T-helper 9 cell (primary cell): ENCODE measurements around the gene MDK.

Experiments
- DNase-seq: peaks from one replicate; pipeline ENCODE4 v3.0.0-alpha.2; 2020

MDK gene

DNA sequence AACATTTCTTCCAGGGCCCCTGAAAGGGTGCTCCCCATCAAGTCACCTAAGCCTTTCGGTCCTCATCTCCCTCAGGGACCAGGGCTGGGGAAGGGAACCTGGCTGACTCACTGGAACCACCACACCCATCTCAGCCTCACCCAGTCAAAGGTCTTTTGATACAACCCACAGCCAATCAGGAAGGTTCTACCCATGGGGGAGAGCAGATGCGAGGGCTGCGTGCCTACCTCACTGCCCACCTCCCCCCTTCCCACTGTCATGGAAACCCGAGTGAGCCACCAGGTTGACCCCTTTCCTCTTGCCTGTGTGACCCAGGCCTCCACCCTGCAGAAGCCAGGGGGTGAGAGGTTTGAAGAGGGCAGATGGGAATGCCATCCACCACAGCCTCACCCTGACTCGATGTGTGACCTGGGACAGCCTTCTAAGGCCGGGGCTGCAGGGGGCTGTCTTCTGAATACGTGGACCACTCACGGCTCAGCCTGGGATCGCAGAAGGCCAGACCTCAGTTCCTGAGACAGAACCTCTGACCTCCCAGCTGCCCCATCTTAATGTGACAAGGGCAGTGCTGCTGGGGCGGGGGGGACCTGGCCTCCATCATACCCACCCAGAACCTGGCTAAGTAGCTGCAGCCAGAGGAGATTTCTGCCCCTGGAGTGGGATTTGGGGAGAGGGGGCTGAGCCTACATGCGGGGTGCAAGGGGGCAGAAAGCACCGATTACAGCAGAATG, 2.7 kb downstream of the MDK start:
- no peak for DNase-seq

DNA sequence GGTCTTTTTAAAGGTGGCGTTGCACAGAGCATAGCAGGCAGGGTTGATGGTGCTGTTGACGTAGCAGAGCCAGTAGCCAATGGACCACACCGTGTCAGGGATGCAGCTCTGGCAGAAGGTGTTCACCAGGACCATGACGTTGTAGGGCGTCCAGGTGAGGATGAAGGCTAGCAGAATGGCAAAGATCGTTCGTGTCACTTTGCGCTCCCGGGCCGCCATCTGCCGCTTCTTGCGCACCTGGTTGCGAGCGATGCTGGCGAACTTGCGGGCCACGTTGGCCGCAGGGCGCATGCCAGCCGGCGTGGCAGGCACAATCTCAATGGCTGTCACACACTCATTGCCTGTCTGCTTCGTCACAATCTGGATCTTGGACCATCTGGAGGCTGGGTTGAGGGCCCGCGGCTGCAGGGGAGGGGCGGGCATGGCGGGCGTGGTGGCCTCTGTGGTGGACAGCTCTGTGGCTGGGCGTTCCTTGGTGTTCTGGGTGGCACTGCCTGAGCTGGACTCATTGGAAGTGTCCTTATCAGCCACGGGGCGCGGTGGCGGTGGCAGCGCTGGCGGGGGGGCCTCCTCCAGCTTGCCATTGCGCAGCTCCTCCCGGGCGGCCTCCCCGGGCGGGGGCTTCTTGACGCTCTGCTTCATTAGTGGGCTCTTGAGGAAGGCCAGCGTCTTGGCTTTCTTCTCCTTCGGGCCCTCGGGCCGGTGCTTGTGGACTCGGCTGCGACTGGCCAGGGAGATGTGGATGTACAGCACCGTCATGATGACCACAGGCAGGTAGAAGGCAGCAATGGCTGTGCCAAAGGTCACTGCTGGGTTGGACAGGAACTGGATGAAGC, 3.9 kb downstream of the MDK start:
- DNase-seq = no peak

DNA sequence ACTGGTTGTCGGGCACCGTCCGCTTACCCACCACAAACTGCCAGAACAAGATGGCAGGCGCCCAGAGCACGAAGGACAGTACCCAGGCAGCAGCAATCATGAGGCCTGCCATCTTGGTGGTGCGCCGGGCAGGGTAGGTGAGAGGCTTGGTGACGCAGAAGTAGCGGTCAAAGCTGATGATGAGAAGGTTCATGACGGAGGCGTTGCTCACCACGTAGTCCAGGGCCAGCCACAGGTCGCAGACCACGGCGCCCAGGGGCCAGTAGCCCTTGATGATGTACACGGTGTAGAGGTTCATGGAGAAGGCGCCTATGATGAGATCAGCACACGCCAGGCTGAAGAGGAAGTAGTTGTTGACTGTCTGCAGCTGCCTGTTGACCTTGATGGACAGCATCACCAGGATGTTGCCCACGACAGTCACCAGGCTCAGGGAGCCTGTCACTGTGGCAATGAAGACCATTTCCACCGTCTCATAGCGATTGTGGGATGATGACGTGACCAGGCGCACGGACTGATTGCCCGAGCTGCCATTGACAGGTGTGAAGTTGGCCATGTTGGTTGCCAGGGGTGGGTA, 4.6 kb downstream of the MDK start:
- DNase-seq = no peak

DNA sequence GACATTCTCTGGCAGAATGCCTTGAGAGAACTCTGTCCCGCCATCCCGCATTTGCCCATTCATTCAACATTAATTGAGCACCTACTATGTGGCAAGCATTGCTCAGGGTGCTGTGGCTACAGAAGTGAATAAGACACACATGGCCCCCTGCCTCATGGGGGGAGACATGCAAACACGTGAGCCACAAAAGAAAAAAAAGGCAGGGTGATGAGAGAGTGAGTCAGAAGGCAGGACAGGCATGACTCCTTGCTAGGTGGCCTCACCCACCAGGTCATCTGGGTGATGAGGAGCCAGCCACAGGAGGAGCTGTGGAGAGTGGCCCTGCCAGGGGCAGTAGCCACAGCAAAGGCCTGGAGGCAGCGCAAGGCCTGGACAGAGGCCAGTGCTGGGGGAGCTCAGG, 5.2 kb downstream of the MDK start:
- no peak for DNase-seq

DNA sequence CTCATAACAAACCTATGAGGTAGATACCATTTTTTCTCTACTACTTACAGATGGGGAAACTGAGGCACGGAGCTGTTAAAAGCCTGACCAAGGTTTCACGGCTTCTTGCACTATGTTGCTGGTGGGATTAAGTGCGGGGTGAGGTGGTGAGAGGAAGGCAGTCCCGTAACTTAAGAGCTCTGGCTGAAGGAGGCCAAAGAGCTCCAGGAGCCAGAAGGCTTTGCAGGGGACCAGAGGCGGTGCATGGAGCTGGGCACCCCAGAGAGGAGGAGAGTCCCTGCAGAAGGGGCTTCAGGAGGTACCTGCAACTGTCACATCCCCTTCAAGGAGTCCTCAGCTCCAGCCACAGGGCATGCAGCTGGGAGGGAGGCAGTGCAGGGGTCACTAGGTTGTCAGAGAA, 6.0 kb downstream of the MDK start:
- DNase-seq = no peak

DNA sequence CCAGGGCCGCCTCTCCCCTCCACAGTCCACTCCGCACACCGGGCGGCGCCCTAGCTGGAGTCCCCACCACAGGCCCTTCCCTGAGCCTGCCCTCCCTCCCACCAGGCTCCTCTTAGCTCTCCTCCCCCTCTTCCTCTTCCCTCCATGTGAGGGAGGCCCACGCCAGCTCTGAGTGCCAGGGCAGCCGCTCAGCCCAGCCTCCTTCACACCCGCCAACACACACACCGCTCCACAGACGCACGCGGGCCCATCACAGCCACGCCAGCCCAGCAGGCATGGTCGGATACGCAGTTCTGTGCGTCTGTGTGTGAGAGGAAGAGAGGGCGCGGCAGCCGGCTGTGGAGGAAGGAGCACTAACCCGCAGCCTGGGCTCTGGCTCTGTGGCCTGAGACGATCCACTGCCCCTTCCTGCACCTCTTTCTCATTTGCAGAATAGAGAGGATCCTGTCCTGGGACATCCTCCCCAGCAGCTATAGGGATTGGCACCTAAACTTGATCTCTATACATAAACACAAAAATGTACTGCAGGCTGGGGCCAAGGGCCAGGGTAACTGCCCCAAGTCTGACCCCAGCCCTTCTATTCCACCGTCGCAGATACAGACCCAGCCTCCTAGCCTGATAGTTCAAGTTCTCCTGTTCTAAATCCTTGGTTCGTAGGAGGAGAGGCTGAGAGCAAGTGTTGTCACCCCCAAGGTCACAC, 6.6 kb downstream of the MDK start:
- DNase-seq = no peak

DNA sequence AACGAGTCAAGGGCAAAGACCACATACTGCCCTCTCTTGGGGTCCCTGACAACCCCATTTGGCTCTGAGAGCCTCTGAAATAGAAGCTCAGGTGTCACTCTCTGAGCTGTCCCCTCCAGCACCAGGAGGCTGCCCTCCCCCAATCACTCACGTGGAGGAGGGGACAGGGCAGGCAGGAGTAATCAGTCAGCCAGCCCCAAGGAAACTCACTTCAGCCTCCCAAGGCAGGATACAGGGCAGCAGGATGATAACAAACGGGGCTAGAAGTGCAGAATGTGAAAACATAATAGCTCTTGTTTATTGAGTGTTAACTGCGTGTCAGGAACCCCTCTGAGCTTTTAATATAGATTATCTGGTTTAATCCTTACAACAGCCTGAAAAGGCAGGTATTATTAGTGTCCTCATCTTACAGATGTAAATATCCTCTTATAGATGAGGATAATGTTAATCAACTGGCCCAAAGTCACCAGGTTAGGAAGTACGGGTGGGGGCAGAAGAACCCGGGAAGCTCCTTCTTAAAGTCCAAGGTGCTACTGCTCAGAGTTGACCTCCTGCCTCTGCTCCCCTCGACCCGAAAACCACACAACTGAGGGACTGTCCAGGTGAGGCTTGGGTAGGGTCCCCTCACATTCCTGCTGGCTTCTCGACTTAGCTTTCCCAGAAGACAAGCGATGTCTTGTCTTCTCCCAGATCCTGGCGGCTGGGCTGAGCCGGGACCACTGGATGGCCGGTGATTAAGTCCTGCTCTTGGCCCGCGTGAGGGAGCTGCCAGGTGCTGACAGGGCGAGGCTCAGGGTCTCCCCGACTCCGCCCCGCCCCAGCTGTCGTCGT, 7.4 kb downstream of the MDK start:
- no peak for DNase-seq

DNA sequence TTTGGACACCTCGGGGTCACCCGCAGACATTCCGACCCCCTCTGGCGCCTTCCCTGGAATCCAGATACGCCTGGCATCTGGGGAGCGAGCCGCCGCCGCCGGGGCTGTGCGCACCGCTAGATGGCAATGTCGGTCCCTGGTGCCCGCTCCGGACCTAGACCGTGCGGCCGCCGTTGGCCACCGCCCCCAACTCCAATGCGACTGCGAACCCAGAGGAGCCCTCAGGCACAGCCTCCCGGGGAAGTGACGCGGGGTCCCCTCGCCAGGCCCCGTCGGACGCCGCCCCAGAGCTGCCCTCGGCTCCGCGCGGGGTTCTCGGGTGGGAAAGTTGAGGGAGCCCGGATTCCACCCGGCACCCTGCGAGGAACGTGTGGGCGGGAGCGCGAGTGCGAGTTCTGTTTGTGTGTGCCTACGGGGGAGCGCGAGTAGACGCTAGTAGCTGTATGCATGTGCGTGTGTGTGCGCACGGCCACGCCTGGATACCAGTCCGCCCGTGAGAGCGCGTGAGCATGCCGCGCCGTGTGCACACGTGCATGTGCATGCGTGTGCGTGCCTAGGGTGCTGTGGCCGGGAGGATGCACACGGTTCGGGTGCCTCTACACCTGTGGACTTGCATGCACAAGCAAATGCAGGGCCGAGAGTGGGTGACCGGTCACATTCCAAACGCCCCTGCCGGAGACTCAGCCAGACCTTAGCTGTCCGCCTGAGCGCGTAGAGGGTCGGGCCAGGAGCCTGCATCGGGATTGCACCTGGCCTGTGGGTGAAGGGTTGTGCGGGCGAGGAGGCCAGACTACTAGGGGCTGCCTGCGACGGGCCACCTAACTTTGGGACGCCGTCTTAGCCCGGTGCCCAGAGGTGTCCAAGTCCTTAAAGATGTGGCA, 8.2 kb downstream of the MDK start:
- no peak for DNase-seq

DNA sequence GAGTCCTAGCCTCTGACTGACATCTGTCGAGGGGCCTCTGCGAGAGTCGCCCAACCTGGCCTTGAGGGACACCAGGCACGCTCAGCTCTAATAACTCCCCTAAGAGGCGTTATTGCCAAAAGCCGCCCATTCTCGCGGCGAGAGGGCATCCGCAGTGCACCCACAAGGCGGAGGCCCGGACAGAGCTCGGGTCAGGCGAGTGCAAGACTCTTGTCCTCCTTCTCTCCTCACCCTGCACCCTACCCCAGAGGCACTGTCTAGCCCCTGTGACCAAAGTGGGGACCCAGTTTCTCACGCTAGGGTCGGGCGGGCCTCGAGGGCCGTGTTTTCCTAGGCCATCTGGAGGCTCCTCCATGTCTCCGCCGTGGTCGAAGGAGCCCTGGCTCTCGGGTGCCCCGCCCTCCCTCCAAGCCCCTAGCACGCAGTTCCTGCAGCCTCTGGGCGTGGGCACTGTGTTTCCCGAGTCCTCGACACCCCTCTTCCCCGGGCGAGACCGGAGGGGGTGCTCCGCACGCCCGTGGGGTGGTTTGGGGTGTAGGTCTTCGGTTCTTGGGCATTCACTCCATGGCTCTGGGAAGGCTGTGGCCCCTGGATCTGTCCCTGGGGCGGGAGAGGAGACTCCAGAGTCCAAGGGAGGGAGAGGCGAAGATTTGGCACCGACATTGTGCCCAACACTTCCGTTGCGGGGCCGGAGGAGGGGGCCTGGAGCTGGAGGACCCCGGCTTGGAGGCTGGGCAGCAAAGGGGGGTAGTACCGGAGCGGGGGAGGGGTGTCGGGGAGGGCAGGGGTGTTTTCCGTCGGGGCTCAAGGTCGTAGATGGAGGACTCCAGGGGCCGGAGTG, 9.1 kb downstream of the MDK start:
- DNase-seq = no peak

DNA sequence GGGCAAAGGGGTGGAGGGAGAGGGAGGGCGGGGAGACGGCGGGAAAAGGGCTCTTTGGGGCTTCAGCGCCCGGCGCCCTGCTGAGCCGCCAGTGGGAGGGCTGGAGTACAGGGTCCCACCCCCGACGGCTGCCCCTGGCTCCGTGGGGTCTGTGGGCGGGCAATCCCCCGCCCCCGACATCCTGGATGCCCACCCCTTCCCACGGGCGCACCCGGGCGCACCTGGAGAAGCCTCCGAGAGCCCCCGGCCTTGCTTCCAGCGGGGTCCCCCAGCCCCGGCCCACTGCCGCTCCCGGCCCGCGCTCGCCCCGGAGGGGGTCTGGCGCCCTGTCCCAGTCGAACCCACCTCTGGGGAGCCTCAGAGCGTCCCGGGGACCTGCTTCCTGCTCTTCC, 9.7 kb downstream of the MDK start:
- no peak for DNase-seq

DNA sequence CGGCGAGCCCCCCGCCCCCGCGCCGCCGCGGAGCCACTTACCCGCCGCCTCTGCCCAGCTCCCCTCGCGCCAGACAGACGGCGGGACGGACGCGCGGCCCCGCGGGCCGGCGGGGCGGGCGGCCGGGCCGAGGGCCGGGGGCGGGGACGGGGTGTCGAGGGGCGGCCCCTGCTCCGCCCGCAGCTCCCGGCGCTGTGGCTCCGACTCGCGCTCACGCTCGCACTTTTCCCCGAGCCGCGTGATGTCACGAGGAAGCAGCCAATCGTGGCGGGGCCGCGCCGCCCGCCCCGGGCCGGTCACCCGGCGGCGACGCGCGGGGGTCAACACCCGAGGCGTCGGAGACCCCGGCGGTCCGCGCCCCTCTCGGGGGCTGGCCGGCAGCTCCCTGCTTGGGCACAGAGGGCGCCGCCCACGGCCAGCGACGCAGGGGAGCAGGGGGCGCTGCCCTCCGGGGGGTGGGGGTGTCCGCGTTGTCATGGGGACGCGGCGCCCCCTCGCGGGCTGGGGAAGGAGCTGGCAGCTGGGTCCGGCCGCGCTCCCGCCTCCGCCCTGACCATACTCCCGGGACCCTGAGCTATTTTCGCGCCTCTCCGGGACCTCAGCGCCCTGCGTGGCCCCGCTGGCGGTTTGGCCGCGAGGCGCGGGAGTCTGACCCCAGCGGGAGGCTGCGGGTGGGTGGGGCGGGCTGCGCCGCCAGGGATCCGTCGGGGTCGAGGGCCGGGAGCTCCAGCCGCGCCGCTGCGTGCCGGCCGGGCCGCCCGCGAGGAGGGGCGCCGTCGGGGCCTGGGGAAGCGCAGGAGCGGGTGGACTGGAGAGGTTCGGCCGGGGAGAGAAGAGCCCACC, 10.3 kb downstream of the MDK start, which contains the start of gene CHRM4:
Gene CHRM4, minus strand, starts transcription at position 199 of the 843 bp plus-strand sequence. CDS start 5,219 bp downstream, outside the sequence.
- no peak for DNase-seq

DNA sequence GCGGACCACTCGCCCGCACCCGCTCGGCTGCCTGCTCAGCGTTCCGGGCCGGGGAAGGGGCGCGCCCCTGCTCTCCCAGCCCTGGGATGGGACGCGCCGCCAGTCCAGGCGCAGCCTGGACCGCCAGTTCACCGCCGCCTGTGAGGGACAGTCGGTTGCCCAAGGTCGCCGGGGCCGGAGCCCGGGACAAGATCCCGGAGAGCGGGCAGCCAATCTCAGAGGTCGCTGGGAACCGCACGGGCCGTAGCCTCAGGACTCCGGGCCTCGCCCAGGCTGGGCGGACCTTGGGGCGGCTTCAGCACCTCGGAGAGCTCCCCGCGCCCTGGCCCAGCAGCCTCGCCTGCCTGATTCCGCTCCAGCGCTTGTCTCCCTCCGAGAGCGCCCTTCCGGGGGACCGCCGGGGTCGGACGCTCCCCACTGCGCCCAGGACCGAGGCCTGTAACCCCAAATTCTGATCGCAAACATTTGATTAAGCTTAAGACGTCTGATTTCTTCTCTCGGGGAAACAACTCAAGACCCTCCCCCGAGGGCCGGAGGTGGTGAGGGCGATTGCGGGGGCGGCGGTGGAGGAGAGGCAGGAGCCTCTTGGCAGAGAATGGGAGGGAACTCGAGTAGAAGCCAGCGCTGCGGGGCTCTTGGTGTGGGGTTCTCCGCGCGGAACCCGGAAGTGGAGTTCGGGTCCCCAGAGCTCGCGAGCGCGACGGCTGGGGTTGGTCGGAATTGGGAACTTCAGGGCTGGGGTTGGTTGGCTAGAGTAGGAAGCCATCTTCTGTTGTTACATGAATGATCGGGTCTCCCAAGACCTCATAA, 11.2 kb downstream of the MDK start:
- DNase-seq = peak; percentile 74

DNA sequence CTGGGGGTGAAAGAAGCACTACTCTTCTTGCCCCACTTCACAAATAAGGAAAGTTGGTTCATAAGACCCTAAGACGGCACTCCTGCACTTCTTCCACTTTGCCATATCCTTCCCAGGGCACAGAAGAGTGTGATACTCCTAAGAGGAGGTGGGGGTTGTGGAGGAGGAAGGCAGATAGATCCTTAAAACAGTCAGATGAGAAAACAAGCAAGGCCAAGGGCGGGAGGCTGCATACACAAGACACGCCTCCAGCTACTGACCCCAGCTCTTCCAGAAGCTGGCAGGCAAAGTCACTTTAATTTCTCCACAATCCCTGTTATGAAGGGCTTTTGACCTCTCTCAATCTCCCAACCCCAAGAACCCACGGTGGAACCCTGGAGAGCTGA, 11.8 kb downstream of the MDK start:
- no peak for DNase-seq

DNA sequence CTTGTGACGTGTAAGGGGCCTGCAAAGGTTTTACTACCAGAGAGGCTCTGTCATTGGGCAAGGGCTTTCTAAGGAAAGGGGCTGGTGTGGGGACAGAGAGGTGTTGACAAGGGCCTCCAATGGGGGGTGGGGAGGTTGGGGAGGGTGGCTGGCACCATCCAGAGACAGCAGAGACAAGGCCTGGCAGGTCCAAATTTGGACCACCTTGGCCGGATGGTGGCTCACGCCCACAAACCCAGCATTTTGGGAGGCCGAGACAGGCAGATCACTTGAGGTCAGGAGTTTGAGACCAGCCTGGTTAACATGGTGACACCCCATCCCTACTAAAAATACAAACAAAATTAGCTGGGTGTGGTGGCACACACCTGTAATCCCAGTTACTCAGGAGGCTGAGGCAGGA, 12.3 kb downstream of the MDK start:
- DNase-seq = no peak

DNA sequence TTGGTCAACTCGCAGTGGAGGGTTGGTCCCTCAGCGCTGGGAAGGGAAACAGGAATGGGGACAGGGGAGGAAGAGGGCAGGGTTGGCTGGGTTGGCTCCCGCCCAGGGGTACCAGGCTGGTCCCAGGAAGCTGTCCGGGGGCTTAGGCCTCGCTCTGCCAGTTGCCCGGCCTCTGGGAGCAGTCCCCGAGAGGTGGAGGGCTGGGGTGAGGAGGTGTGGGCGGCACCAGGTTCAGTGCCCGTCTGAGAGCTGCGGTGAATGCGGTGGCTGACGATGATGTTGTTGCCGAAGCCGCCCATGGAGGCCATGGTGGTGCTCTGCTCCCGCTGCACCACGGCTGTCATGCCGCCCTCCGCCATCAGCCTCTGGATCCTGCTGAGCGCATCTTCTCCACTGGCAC, 16.1 kb downstream of the MDK start:
- no peak for DNase-seq

DNA sequence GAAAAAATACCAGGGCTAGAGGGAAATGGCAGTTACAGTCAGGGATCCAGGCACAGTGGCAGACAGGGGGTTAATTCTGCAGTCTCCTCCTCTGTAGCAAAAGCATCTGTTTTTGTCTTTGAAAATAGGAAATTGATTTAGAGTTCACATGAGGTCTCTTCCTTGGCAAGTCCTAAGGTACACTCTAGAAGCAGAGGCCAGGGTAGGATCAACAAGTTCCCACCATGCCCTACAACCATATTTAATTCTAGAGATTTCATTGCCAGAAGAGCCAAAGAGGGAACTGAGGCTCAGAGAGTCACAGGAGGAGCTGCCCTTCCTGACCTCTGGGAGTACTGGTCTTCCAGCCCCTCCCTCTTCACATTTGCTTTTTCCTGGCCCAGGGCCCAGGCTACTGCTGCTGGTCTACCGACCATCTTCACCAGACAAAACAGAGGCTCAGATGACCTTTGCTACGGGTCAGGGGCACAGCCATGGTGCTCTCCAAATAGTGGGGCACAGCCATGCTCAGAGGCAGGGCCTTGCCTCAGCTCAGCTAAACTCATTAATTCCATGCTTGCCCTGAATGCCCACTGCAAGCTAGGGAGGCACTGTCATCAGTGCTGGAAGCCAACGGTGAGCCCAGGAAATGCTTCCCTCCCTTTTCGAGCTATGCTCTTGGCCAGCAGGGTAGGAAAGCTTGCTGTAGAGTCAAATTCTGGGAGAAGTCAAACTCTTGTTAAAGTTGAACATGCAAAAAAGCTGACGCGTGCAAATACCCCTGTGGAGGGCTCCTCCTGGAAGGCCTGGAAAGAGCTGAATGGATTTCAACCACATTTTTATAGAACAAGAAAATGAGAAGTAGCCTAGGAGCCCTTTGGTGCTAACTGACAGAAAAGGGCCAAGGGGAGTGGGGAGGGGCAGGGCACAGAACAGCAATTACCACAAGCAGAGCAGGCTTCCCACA, 21.8 kb downstream of the MDK start:
- DNase-seq = no peak

DNA sequence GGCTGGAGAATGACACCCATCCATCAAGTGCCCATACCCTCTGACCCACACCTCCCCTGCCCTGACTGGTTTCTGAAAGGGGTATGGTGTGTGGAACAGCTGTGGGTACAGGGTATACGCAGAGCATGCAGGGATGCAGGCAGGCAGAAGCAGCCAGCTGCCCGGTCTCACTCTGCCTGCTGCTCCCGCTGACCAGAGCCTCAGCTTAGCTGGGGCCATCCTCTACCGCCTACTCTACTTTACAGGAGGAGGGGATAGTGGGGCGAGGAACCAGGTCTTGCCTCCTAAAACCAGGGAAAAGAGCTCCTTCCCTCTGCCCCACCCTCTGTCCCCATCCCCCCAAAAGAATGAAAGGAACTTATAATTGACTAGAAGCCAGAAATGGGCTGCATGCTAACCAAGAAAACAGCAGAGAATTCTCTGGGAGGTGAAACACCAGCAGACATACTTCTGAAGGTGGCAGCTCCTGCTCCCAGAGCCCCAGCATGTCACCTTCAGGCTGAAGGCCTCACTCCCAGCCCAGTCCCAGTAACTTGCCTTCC, 23.1 kb downstream of the MDK start:
- DNase-seq = no peak
